ENCODE results near the gene TAGLN.

DNA sequence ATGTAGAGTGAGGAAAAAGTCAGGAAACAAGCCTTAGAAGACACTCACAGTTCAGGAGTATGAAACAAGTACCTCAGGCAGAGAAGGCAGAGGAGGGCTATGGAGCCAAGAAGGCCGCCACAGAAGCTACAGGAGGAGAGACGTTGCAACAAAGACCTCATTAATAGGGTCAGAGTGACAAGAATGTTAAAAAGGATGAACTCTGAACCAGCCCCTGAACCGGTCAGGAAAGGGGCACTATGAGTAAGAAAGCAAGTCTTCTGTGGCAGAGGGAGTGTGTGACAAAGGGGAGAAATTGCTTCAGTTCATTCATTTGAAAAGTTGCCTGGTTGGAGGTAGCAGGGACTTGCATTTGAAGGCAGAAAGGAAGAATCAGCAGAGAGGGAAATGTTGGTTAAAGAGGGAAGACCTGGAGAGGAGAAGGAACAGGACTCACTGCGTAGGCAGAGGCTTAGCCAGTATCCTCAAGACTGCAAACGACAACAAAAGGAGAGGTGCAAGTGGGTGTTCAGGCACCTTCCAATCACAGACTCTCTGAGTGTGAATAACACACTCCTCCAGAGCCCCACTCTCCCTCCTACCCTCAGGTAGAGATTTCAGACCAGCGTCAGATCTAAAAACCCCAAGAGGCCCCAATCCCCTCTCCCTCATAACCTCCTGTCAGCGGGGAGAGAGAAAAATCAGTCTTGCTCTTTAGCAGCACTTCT lies 15.4 kb downstream of the TAGLN start:
- TF ChIP-seq, protein P1, sequence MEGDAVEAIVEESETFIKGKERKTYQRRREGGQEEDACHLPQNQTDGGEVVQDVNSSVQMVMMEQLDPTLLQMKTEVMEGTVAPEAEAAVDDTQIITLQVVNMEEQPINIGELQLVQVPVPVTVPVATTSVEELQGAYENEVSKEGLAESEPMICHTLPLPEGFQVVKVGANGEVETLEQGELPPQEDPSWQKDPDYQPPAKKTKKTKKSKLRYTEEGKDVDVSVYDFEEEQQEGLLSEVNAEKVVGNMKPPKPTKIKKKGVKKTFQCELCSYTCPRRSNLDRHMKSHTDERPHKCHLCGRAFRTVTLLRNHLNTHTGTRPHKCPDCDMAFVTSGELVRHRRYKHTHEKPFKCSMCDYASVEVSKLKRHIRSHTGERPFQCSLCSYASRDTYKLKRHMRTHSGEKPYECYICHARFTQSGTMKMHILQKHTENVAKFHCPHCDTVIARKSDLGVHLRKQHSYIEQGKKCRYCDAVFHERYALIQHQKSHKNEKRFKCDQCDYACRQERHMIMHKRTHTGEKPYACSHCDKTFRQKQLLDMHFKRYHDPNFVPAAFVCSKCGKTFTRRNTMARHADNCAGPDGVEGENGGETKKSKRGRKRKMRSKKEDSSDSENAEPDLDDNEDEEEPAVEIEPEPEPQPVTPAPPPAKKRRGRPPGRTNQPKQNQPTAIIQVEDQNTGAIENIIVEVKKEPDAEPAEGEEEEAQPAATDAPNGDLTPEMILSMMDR (IDR thresholded peaks at IDR 0.05) = no peak
- no peak for TF ChIP-seq POLR2A (IDR thresholded peaks at IDR 0.05)
